Activated CD4-positive, alpha-beta T cell treated with anti-CD3 and anti-CD28 coated beads, Interleukin-2, amount 50 U/mL, for 48 hours (primary cell): ENCODE data around the gene MDN1.

ENCODE experiments used
- DNase-seq, 2 experiments: peaks; one replicate each; pipeline ENCODE4 v3.0.0-alpha.2; 2020

MDN1 gene

DNA sequence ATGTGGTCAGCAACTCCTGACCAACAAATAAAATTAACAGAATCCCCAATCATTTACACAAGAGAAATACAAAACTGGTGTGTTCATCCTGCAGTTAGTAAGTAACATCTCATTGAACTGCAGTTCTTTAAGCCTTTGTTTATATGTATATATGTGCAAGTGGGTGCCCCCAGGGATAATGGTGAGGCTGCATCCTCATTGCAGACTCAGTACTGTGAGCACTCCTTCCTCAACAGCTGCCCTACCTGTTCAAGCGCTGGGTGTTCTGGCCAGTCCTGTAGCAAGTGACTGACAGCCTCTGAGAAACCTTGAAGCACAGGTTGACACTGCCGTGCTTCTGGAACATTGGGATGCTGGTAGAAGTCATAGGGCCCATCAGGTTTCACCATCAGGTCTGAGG, 131.3 kb downstream of the MDN1 start:
- DNase-seq = no peak

DNA sequence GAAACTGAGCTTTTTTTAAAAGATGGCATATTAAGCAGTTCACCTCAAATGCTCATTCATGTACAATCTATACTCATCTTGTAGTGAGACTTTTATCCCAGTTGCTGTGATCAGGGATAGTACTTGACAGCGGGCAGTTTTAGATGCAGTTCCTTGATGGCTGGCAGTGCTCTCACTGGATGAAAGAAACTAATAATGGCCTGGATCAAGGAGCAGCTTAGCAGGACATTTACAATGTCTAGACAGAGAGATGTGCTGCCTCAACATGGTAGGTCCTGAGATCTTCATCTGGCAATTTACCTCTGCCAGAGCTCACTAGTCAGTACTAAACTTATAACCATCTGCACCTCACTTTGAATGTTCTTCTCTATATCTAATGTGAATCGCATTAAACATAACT, 134.3 kb downstream of the MDN1 start:
- no peak for DNase-seq

DNA sequence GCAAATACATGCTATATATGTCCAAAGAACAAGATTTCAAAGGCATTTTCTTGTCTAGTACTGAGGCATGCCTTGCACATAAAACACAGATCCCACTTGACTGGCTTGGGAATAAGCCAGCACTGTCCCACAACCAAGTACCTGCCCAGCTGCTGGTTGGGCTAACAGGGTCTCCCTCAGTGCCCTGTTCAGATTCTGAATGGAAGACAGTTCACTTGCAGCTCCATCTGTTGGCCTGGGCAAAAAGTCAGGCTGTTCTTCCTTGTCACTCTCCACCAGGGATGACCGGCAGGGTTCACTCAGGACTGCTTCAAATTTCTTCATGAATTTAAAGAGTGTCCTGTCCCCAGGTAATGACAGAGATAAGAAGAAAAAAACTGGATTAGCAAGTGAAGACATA, 136.6 kb downstream of the MDN1 start:
- no peak for DNase-seq

DNA sequence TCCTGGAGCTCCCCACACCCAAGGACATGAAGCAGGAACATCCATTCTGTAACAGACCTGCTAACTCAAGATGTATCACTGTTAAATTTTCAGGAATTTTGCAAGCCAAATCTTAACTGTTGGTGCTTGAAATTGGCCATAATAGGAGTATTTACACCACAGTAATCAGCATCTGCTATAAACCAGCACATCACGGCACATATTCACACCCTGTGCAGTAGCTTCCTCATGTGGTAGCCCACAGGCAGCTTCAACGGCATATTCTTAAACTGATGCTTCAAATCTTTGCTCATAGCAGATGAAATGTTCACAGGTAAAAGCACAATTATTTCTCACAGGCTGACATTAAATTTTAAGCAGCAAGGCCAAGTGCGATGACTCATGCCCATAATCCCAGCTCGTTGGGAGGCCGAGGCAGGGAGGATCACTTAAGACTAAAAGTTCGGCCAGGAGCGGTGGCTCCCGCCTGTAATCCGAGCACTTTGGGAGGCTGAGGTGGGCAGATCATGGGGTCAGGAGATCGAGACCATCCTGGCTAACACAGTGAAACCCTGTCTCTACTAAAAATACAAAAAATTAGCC, 137.5 kb downstream of the MDN1 start:
- no peak for DNase-seq

DNA sequence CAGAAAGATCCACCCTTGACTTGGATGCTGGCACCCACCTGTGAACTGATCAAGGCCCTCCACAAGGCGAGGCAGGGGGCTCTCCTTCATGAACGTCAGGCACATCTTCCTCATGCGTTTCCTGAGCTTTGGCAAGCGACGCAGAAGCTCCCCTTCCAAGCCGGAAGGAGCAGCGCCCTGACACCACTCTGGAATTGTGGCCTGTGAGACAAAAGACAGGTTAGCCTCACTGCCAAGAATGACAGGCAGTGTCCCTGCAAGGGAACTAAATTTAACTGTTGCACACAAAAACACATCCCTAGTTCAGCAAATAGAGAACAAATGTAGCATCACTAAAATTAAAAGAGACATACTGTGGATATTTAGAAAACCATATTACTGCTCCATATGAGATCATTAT, 139.0 kb downstream of the MDN1 start:
- DNase-seq = no peak

DNA sequence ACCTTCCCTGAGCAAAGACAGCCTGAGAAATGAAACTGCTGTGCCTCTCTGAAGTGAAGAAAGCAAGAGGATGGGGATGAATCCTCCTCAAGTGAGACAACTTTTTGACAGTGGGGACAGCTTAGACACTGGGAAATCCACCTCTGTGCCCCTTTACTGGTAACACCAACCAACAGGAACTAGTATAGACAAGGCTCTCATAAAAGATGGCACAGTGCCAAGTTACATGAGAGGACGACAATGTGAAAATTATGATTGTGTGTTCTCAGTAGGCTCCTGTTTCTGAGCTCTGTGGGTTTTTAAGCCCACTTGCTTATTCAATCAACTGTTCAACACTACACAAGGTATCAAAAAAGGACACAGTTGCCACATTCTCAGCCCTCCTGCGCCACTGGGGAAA, 139.4 kb downstream of the MDN1 start:
- DNase-seq = no peak

DNA sequence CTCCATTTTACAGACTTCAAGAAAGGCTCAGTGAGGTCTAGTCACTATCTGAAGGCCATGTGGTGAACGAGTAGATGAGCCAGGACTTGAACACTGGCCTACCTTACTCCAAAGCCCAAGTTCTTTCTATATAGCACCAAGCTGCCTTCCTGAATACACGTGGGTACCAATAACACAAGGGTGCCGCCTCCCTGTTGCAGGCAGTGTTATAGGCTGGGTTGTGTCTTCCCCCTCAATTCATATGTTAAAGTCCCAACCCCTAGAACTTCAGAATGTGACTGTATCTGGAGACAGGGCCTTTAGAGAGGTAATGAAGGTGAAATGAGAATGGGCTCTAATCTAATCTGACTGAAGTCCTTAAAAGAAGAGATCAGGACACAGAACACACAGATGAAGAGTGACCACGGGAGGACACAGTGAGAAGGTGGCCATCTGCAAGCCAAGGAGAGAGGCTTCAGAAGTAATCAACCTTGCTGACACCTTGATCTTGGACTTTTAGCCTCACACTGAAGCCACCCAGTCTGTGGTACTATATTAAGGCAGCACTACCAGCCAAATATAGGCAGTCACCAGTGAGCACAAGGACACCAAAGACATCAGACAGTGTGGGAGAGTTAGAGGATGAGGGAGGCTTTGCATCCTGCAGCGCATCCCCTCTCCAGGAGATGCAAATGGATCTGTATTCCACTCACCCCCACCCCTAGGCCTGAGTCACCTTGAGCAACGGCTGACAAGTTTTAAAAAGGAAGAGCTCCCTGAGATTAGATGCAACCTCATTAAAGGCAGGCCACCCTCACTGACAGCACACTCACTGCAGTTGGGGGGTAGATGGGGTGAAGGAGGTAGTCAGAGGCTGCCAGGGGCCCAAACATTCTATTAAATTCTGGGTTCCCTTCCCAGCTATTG, 140.1 kb downstream of the MDN1 start:
- no peak for DNase-seq

DNA sequence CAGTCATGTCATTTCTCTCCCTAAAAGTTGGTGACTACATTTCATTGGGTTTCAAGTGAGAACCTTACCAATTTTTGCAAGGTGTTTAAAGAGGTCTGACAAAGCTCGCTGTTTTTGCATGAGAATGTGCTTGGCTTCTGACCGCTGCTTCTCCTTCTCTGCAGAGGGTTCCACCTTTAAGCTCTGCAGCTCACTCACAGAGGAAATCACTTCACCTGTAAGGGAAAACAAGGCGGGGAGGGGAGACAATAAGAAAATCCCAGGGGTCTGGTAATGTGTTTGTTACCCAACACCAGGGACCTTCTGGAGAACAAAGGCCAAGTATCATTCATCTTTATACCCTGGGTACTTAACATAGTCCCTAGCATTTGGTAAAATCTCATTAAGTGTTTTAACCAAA, 141.1 kb downstream of the MDN1 start:
- no peak for DNase-seq

DNA sequence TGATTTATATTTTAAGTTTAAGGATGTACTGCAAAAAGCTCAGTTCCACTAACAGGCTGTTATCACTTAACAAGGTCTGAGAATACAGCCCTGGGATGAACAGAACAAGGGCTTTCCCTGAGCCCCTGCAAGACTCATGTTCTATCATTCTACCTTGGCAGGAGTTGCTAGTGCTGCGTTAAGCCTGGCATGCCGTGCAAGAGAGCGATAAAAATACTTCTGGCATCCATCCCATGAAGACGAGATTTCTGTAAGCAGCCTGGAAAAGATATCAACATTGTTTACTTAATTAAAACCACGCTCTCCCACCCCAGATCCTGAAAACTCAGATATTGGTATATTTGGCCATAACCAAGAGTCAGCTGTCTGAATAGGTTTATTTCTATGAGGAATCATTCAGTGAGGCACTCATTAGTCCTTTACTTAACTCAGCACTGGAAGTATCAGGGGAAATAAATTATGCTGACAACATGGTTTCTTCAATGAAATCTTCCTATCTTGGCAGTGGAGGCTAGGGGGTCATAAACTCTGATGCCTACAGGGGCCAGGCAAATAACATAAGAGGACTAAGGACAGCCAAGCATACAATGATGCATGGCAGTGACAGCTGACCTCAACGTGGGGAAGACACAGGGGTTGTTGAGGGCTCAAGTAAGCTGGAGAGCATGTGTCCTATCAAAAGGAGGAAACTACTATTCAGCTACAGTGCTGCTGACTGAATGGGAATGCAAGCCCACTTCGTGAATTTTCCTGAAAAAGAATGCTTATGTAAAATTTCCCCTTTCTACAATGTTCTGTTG, 143.4 kb downstream of the MDN1 start:
- DNase-seq = no peak

DNA sequence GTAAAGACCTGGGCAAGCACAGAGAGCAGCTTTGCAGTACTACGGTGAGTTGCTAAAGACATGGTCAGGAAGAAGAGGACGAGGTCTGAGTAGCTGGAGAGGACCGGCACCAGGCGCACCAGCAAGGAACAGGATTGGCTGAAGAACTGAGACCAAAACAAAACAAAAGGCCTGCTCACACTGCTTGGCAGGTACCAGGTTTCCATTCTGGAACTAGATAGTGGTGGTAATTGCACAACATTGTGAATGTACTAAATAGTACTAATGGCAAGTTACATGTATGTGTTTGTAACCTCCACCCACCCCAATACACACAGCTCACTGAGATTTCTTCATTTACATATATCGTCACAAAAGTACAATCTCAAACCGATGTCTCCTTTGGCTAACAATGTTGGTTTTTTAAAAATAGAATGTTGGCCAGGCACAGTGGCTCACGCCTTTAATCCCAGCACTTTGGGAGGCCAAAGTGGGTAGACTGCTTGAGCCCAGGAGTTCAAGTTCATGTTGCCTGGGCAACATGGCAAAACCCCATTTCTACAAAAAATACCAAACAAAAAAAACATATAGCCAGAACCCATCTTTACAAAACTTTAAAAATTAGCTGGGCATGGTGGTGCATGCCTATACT, 148.5 kb downstream of the MDN1 start:
- no peak for DNase-seq

DNA sequence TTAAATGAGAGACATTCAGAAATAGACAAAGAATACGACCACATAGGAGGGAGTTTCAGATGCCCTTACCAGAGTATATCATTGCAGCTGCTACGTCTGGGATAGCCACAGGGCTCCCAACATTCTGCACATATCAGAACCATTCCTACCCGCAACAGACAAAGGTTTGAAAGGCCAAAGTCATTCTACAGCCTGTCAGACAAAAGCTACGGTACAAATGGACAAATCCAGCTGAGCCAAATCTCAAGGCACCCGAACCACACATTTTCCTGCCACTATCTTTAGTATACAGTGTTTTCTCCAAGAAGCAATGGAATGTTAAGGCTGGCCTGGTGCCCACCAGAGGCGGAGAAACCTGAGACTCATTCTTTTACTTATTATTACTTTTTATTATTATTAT, 150.6 kb downstream of the MDN1 start:
- DNase-seq = no peak

DNA sequence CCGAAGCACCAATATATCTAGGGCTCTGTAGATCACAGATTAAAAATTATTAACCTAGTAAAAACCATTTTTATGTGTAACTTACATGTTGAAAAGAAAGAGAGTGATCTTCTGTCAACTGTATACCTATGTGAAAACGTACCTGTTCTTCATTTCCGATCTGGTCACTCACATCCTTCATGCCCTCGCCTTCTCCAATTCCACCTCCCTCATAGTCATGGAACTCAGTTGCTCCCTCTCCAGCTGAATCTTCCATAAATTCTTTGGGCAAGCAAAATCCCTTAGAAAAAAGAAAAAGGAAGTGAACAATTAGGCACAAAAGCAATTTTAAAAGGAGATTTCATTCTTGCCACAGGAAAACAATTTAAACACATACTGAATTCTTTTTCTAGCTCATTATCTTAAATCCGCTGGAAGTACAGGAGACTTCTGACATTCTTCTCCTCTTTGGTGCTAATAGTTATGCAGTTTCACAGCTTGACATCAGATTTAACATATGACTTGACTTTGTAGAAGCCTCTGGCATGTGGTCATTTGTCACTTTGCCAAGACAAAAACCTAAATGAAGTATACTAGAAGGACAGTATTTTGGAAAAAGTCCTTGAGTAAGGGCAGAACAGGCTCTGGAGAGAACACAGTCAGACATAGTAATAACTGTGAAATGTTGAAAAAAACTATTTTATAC, 151.6 kb downstream of the MDN1 start:
- no peak for DNase-seq

DNA sequence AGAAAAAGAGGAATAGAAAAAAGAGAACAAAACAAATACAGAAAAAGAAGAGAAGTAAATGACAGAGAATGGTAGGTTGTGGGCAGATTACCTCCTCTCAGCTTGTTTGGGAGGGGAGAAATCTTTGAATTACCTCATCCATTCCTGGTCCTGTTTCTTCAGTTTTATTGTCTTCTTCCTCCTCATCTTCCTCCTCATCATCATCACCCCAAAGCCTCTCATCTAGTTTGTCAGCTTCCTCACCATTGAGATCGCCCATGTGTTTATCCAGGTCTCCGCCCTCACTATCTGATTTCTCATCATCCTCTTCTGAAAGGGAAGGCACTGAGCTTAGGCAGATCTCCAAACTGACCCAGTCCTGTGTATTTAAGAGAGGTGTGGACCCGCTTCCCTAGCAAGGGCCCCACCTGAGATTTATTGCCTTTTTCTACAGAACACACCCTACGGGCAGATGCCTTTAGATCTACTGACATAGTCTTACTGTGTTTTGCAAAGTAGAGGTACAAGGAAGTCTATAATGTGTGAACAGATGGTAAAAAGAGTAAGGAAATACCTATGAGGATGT, 156.9 kb downstream of the MDN1 start:
- DNase-seq = no peak

DNA sequence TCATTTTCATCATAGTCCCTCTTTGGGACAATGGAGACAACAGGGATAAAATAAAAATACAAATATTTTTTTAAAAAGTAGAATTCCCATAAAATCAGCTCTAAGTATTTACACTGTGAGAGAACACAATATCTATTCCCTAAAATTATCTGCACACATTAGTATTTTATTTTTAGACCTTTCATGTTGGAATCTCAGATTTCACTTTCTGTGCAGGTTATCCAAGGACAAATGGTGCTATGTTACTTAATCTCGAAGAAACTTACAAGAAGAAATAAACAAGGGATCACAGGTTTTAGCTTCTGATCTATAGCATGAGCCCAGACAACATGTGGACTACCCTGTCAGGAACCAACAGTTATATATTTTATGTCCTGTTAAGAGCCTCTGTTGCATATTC, 158.0 kb downstream of the MDN1 start:
- DNase-seq = no peak

DNA sequence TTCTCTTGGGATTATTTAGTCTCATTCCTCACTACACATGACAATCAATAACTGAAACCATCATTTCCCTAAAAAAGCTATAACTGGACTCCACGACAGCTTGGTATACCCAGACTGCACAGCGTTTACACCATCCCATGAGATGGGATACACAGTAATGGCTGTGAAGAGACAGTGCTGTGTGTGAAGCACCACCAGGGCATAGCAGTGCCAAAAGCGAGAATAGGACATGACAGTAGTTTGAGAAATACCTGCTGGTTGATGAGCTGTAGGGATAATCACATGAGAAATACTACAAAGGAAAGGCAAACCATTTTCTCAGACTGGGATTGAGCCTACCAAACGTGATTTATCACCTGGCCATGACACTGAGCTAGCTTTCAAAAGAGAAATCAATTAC, 158.6 kb downstream of the MDN1 start:
- DNase-seq = no peak

DNA sequence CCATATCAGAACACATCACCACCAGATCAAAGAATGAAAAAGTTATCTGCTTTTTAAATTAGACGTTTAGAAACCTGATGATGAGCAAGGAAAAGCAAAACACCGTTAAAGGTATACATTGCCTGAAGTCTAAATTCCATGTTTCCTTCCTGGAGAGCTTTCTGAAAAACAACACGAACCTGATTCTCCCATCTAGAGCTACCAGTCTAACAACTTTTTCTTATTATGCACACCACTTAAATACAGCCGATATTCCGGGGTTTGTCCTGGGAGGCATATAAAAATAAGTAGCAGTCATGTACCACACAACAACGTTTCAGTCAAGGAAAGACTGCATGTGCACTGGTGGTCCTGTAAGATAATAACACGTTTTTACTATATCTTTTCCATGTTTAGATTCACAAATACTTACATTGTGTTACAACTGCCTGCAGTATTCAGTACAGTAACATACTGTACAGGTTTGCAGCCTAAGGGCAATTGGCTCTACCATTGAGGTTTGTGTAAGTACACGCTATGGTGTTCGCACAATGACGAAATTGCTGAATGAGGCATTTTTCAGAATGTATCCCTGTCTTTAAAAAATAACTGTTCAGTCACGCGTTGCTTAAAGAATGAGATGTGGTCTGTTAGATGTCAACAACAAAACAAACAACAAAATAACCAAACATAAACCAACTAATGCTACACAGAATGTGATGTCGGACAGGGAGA, 162.0 kb downstream of the MDN1 start:
- DNase-seq = no peak

DNA sequence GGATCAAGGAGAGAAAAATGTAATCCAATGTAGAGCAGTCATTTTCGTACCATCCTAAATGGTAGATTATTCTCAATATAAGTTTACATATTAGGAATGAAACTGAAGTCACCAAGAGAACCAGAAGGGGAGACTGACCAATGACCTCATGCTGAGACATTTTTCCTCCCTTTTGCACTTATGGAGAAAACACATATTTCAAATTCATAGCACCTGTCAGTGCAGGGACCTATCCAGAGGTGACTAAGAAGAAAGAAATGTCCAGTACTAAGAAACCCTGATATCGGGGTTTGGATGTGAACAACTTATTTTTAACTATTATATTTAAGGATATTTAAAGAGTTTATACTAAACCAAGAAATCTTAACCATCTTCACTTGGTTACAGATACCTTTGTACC, 164.5 kb downstream of the MDN1 start:
- no peak for DNase-seq

DNA sequence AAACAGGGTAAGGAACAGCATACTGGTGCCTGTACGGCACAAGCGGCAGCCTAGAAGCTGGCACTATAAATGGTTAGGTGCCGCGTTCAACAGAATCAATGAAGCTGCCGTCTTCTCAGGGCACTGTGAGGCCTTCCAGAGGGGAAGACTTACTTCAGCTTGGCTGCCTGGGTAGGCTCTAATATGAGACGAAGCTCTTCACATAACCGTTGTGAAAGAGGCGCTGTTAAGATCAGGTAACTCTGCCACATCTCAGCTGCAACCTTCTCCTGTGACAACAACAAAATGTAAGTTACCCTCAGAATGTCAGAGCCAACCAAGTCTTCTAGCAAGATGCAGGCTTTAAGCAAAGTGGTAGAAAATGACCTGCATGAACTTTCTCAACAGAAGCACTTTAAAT, 169.0 kb downstream of the MDN1 start:
- DNase-seq = no peak

DNA sequence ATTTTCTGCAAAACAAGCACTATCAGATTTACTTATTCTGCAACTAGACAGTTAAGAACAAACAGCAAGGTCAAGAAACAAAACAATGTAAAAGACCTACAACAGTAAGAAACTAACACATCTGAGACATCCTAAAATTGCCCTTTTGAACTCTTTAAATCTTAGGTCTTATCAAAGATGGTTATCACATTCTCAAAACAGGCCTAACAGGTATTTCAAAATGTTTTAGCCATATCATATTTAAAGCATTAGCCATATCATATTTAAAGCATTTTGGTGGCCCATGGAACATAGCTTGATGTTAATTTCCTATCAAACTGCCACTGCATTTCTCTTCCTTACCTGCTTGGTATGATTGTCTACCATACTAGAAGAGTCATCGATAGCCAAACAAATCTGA, 169.9 kb downstream of the MDN1 start:
- DNase-seq = no peak

DNA sequence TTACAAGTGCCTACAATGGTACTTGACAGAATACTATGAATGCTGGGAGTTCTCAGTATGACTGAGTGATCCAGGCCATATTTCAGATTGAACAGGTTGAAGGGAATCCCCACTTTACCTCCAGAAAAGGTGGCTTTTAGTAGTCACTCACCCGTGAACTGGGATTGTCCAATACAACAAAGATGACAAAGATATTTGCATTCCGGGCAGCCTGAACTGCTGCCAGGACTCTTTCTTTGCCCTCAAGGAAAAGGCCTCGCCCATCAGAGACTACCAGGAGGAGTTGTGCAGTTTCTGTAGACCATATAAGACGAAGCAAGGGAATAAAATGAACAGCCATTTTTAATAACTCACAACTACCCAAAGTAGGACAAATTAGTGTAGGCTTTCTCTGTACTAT, 174.7 kb downstream of the MDN1 start:
- DNase-seq = no peak

DNA sequence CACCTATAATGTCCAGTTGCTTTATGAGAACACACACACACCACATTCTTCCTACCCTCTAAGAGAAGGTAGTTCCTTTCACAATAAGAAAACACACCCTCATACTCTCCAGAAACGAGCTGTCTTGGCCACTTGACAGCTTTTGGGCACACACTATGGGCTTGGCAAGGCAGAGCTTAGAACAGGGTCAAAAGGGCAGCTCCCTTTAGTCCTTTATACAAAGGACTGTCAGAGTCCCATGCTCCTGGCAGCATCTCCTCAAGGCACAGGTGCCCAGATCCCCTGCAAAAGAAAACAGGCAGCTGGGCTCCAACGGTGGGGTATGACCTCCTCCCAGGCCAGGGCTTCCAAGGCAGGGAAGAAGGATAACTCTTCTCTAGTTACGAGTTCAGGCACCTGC, 176.2 kb downstream of the MDN1 start:
- DNase-seq = no peak

DNA sequence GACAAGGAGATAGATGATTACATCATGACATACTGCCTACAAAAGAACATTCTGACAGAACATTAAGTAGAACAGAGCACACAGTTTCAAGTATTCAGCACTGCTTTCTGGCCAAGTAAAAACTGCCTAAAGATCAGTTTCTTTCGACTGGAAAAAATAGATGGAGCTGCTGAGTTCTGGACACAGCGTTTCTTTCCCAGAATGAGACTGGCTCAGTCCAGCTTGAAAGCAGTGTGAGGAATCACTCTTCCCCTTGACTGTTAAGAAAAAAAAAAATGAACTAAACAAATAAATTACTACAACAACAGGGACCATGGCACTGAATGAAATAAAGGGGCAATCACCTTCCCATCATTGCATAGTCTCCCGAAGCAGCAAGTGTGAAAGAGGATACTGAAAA, 176.6 kb downstream of the MDN1 start:
- DNase-seq = no peak
